Activated naive CD8-positive, alpha-beta T cell treated with anti-CD3 and anti-CD28 coated beads, Interleukin-2, amount 10 ng/mL, durations not matched to agents 7 days and 5 days (primary cell): ENCODE results near the gene ELP2. TPM values are rescaled to one million over a fixed set of nuclear protein-coding genes. Genes with fewer than 3 reads are reported as not detected.

Experiments used
- ATAC-seq: fragments of 150-1000 bp; cut with Tn5 transposase; one replicate; pipeline ENCODE4 v1.10.0; 2021; ENCODE audit warnings: low read depth, moderate library complexity
- POLR2A ChIA-PET: fragments of 350-600 bp; sonication (Branson Sonifier 250); formaldehyde crosslinking; loops from one replicate; lab custom pipeline; 2021; ENCODE audit warnings: antibody characterized with exemption; lab: Charles Lee
- DNase-seq: peaks from one replicate; pipeline ENCODE4 v3.0.0; 2021
- H3K27ac Mint-ChIP-seq: one replicate; pipeline ENCODE4 v1.8.0; 2022; ENCODE audit warnings: mild to moderate bottlenecking, mixed read lengths
- H3K27me3 Mint-ChIP-seq: one replicate; pipeline ENCODE4 v1.8.0; 2022; ENCODE audit warnings: mild to moderate bottlenecking, moderate library complexity, mixed read lengths
- H3K36me3 Mint-ChIP-seq: one replicate; pipeline ENCODE4 v1.8.0; 2021; ENCODE audit warnings: mild to moderate bottlenecking, mixed read lengths
- H3K4me1 Mint-ChIP-seq: one replicate; pipeline ENCODE4 v1.8.0; 2021; ENCODE audit warnings: mixed read lengths
- H3K4me3 Mint-ChIP-seq: one replicate; pipeline ENCODE4 v1.8.0; 2022; ENCODE audit warnings: mild to moderate bottlenecking, moderate library complexity, mixed read lengths
- H3K9me3 Mint-ChIP-seq: one replicate; pipeline ENCODE4 v1.8.0; 2021; ENCODE audit warnings: mixed read lengths
- total RNA-seq, 2 experiments: library from RNA; stranded (reverse); gene quantifications; one replicate each; pipeline ENCODE4 v1.2.3, GENCODE V29; 2021

ELP2 gene
- total RNA-seq, 2 experiments from 2014 or later, result 82.4 to 87.4 TPM

GRCh38 chr18:36189486-36189885 is 59.8 kb downstream of the ELP2 start:
- DNase-seq (no peak), ATAC-seq (no peak)
- no peak overlapping the region for H3K4me3 Mint-ChIP-seq
- no peak overlapping the region for H3K27ac Mint-ChIP-seq
- peaks cover 5% of the 10 kb centered on the region for H3K4me1 Mint-ChIP-seq
- POLR2A ChIA-PET, result no interaction called here
- peaks cover 18% of the 10 kb centered on the region for H3K27me3 Mint-ChIP-seq
- no peaks in the 10 kb centered on the region for H3K36me3 Mint-ChIP-seq
- H3K9me3 Mint-ChIP-seq, result no peaks in the 10 kb centered on the region

GRCh38 chr18:36191286-36191685 is 61.6 kb downstream of the ELP2 start:
- H3K4me1 Mint-ChIP-seq, result peaks cover 5% of the 10 kb centered on the region
- peaks cover 21% of the 10 kb centered on the region for H3K27me3 Mint-ChIP-seq
- POLR2A ChIA-PET, result no interaction called here
- no peaks in the 10 kb centered on the region for H3K36me3 Mint-ChIP-seq
- no peak overlapping the region for H3K27ac Mint-ChIP-seq
- DNase-seq, result no peak
- ATAC-seq, result no peak
- H3K4me3 Mint-ChIP-seq, result no peak overlapping the region
- H3K9me3 Mint-ChIP-seq, result no peaks in the 10 kb centered on the region

- POLR2A ChIA-PET, result no interaction called here
- H3K27me3 Mint-ChIP-seq, result peaks cover 21% of the 10 kb centered on the region
- DNase-seq, result no peak
Observed at GRCh38 chr18:36191711-36192110, 62.0 kb downstream of the ELP2 start.

GRCh38 chr18:36194600-36195315 is 65.1 kb downstream of the ELP2 start:
- Mint-ChIP-seq H3K36me3 (no peaks in the 10 kb centered on the region), H3K4me1 (no peaks in the 10 kb centered on the region), H3K9me3 (no peaks in the 10 kb centered on the region), H3K27ac (no peak overlapping the region), H3K4me3 (no peak overlapping the region), H3K27me3 (peaks cover 6% of the 10 kb centered on the region)
- DNase-seq, result no peak
- no peak for ATAC-seq
- POLR2A ChIA-PET, result no interaction called here

More at GRCh38 chr18:36191711-36192110, 62.0 kb downstream of the ELP2 start:
- ATAC-seq, result no peak
- Mint-ChIP-seq H3K4me1 (peaks cover 4% of the 10 kb centered on the region), H3K27ac (no peak overlapping the region), H3K4me3 (no peak overlapping the region), H3K9me3 (no peaks in the 10 kb centered on the region), H3K36me3 (no peaks in the 10 kb centered on the region)

GRCh38 chr18:36195427-36196122 is 65.9 kb downstream of the ELP2 start:
- Mint-ChIP-seq H3K4me3 (no peak overlapping the region), H3K36me3 (no peaks in the 10 kb centered on the region), H3K27me3 (peaks cover 3% of the 10 kb centered on the region), H3K27ac (no peak overlapping the region), H3K9me3 (no peaks in the 10 kb centered on the region), H3K4me1 (no peaks in the 10 kb centered on the region)
- POLR2A ChIA-PET, result no interaction called here
- ATAC-seq, result no peak
- no peak for DNase-seq

- Mint-ChIP-seq H3K27ac (no peak overlapping the region), H3K9me3 (no peaks in the 10 kb centered on the region), H3K36me3 (no peaks in the 10 kb centered on the region), H3K4me3 (no peak overlapping the region), H3K4me1 (no peaks in the 10 kb centered on the region), H3K27me3 (peaks cover 3% of the 10 kb centered on the region)
- POLR2A ChIA-PET, result no interaction called here
- ATAC-seq (no peak), DNase-seq (no peak)
Observed at GRCh38 chr18:36196238-36196995, 66.7 kb downstream of the ELP2 start.

- H3K36me3 Mint-ChIP-seq, result no peaks in the 10 kb centered on the region
- ATAC-seq (no peak), DNase-seq (no peak)
- no peak overlapping the region for H3K4me3 Mint-ChIP-seq
- no peak overlapping the region for H3K27ac Mint-ChIP-seq
- POLR2A ChIA-PET, result no interaction called here
- no peaks in the 10 kb centered on the region for H3K4me1 Mint-ChIP-seq
- no peaks in the 10 kb centered on the region for H3K9me3 Mint-ChIP-seq
- peaks cover 3% of the 10 kb centered on the region for H3K27me3 Mint-ChIP-seq
Observed at GRCh38 chr18:36197511-36198166, 67.9 kb downstream of the ELP2 start.

GRCh38 chr18:36199691-36200295 is 70.1 kb downstream of the ELP2 start:
- Mint-ChIP-seq H3K4me1 (no peaks in the 10 kb centered on the region), H3K36me3 (no peaks in the 10 kb centered on the region), H3K27ac (no peak overlapping the region), H3K27me3 (peaks cover under 1% of the 10 kb centered on the region), H3K9me3 (no peaks in the 10 kb centered on the region), H3K4me3 (no peak overlapping the region)
- POLR2A ChIA-PET, result no interaction called here
- ATAC-seq, result no peak
- DNase-seq, result no peak

- Mint-ChIP-seq H3K4me3 (no peak overlapping the region), H3K36me3 (no peaks in the 10 kb centered on the region), H3K9me3 (no peaks in the 10 kb centered on the region), H3K27ac (no peak overlapping the region), H3K4me1 (no peaks in the 10 kb centered on the region), H3K27me3 (no peaks in the 10 kb centered on the region)
- no peak for ATAC-seq
- DNase-seq, result no peak
- POLR2A ChIA-PET, result no interaction called here
Observed at GRCh38 chr18:36200354-36200771, 70.7 kb downstream of the ELP2 start.

- POLR2A ChIA-PET, result no interaction called here
- no peak for ATAC-seq
- no peak overlapping the region for H3K27ac Mint-ChIP-seq
Observed at GRCh38 chr18:36201765-36202164, 72.1 kb downstream of the ELP2 start.

GRCh38 chr18:36203360-36203895 is 73.7 kb downstream of the ELP2 start:
- no peaks in the 10 kb centered on the region for H3K9me3 Mint-ChIP-seq
- H3K27ac Mint-ChIP-seq, result no peak overlapping the region
- ATAC-seq (no peak), DNase-seq (no peak)
- H3K4me1 Mint-ChIP-seq, result no peaks in the 10 kb centered on the region
- POLR2A ChIA-PET, result no interaction called here
- no peaks in the 10 kb centered on the region for H3K27me3 Mint-ChIP-seq
- no peaks in the 10 kb centered on the region for H3K36me3 Mint-ChIP-seq
- H3K4me3 Mint-ChIP-seq, result no peak overlapping the region

More at GRCh38 chr18:36201765-36202164, 72.1 kb downstream of the ELP2 start:
- H3K9me3 Mint-ChIP-seq, result no peaks in the 10 kb centered on the region
- H3K4me3 Mint-ChIP-seq, result no peak overlapping the region
- no peaks in the 10 kb centered on the region for H3K27me3 Mint-ChIP-seq
- no peaks in the 10 kb centered on the region for H3K36me3 Mint-ChIP-seq
- H3K4me1 Mint-ChIP-seq, result no peaks in the 10 kb centered on the region
- DNase-seq, result no peak

GRCh38 chr18:36205166-36205565 is 75.5 kb downstream of the ELP2 start:
- DNase-seq (no peak), ATAC-seq (no peak)
- POLR2A ChIA-PET, result no interaction called here
- Mint-ChIP-seq H3K36me3 (no peaks in the 10 kb centered on the region), H3K4me3 (no peak overlapping the region), H3K27me3 (no peaks in the 10 kb centered on the region), H3K4me1 (no peaks in the 10 kb centered on the region), H3K27ac (no peak overlapping the region), H3K9me3 (no peaks in the 10 kb centered on the region)

GRCh38 chr18:36207303-36207702 is 77.6 kb downstream of the ELP2 start:
- H3K27ac Mint-ChIP-seq, result no peak overlapping the region

More at GRCh38 chr18:36207303-36207702, 77.6 kb downstream of the ELP2 start:
- H3K9me3 Mint-ChIP-seq, result no peaks in the 10 kb centered on the region
- H3K4me3 Mint-ChIP-seq, result no peak overlapping the region
- DNase-seq, result no peak
- no peaks in the 10 kb centered on the region for H3K36me3 Mint-ChIP-seq
- H3K4me1 Mint-ChIP-seq, result no peaks in the 10 kb centered on the region
- no peak for ATAC-seq
- peaks cover 2% of the 10 kb centered on the region for H3K27me3 Mint-ChIP-seq
- POLR2A ChIA-PET, result no interaction called here
